ENCODE measurements around the gene RAB21.

Gene RAB21

GRCh38 chr12:71754461-71755145 lies at the start of gene RAB21:
Gene RAB21 (plus strand): TSS chr12:71754863. CDS start chr12:71755130, 267 bp downstream.
- Histone ChIP-seq H3K27ac (ENCODE audit: low read depth, low read length) (peak within 1 kb of the TSS; percentile 68), H3K27me3 (ENCODE audit: low read length) (no peaks in the 10 kb centered on the region), H2AFZ (ENCODE audit: low read depth, low read length, severe bottlenecking) (peak within 1 kb of the TSS; percentile 95), H3K79me2 (ENCODE audit: insufficient read depth, low read length) (peaks cover 46% of the 10 kb centered on the region), H3K9ac (ENCODE audit: low read length) (peak within 1 kb of the TSS; percentile 79), H3K4me2 (ENCODE audit: low read depth, low read length, poor library complexity, severe bottlenecking) (peak within 1 kb of the TSS; percentile 88), H4K20me1 (ENCODE audit: low read depth, low read length) (no peaks in the 10 kb centered on the region), H3K9me2 (replicated peaks; ENCODE audit: insufficient read depth, low read length) (no peaks in the 10 kb centered on the region), H3K9me3 (ENCODE audit: insufficient read depth, low read length) (peaks cover 7% of the 10 kb centered on the region; the same call in 1 of the 2 replicates), H3F3A (ENCODE audit: insufficient read depth) (no peaks in the 10 kb centered on the region), H3K4me3 (ENCODE audit: insufficient read depth, low read length, poor library complexity, severe bottlenecking) (peak within 1 kb of the TSS; percentile 85), H3K36me3 (ENCODE audit: low read length) (peaks cover 24% of the 10 kb centered on the region)
- TF ChIP-seq EZH2phosphoT487 (conservative IDR thresholded peaks at IDR 0.05; ENCODE audit: low read length): no peak
- TF ChIP-seq, protein P1, sequence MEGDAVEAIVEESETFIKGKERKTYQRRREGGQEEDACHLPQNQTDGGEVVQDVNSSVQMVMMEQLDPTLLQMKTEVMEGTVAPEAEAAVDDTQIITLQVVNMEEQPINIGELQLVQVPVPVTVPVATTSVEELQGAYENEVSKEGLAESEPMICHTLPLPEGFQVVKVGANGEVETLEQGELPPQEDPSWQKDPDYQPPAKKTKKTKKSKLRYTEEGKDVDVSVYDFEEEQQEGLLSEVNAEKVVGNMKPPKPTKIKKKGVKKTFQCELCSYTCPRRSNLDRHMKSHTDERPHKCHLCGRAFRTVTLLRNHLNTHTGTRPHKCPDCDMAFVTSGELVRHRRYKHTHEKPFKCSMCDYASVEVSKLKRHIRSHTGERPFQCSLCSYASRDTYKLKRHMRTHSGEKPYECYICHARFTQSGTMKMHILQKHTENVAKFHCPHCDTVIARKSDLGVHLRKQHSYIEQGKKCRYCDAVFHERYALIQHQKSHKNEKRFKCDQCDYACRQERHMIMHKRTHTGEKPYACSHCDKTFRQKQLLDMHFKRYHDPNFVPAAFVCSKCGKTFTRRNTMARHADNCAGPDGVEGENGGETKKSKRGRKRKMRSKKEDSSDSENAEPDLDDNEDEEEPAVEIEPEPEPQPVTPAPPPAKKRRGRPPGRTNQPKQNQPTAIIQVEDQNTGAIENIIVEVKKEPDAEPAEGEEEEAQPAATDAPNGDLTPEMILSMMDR (IDR thresholded peaks at IDR 0.05; ENCODE audit: insufficient read depth, low read length, poor library complexity, severe bottlenecking): no peak

DNA sequence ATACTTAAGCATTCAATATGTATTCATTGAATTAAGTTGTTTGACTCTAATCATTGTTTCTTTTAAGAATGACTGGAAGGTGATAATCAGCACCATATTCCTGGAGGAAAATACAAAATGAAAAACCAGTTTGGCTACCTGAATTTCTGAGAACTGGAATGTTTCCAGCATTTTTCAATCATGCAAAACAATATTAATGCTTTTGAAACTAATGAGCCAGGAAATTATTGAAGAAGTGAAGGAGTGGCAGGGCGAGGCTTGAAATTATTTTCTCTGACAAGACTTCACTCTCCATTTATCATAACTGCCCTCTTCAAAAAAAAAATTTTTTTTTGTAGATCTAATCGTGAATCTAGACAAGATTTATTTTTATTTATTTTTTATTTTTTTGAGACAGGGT lies 49.7 kb upstream of the RAB21 start:
- Histone ChIP-seq H3K9ac (ENCODE audit: low read length) (no peak overlapping the region), H3K4me3 (ENCODE audit: insufficient read depth, low read length, poor library complexity, severe bottlenecking) (no peak overlapping the region), H3K27ac (ENCODE audit: low read depth, low read length) (no peak overlapping the region), H3K9me2 (replicated peaks; ENCODE audit: insufficient read depth, low read length) (no peaks in the 10 kb centered on the region), H3K4me2 (ENCODE audit: low read depth, low read length, poor library complexity, severe bottlenecking) (no peak overlapping the region), H3K36me3 (ENCODE audit: low read length) (no peaks in the 10 kb centered on the region), H3F3A (ENCODE audit: insufficient read depth) (no peaks in the 10 kb centered on the region), H3K79me2 (ENCODE audit: insufficient read depth, low read length) (no peaks in the 10 kb centered on the region), H3K9me3 (ENCODE audit: insufficient read depth, low read length) (no peaks in the 10 kb centered on the region), H4K20me1 (ENCODE audit: low read depth, low read length) (no peaks in the 10 kb centered on the region), H3K27me3 (ENCODE audit: low read length) (no peaks in the 10 kb centered on the region), H2AFZ (ENCODE audit: low read depth, low read length, severe bottlenecking) (no peak overlapping the region)
- TF ChIP-seq EZH2phosphoT487 (conservative IDR thresholded peaks at IDR 0.05; ENCODE audit: low read length): no peak
- TF ChIP-seq, protein P1 (IDR thresholded peaks at IDR 0.05; ENCODE audit: insufficient read depth, low read length, poor library complexity, severe bottlenecking): no peak

DNA sequence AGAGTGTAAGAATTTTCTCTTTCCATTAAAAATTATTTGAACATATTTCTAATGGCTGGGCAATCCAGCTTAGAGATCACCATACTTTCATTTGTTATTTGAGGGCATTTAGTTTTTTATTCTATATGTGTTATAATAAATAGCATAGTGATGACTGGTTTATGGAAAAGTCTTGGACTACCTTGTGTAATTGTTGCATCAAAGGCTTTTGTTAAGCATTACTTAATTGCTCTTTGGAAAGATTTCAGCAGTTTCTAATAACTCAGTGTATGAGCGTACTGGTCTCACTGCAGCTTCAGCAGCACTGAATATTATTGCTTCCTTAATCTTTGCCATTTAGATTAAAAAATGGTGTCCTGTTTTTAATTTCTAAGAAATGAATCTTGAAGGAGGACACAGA lies 46.0 kb upstream of the RAB21 start:
- Histone ChIP-seq H3K9me3 (ENCODE audit: insufficient read depth, low read length) (peaks cover 12% of the 10 kb centered on the region; the same call in 1 of the 2 replicates), H4K20me1 (ENCODE audit: low read depth, low read length) (no peaks in the 10 kb centered on the region), H3K4me3 (ENCODE audit: insufficient read depth, low read length, poor library complexity, severe bottlenecking) (no peak overlapping the region), H3F3A (ENCODE audit: insufficient read depth) (no peaks in the 10 kb centered on the region), H3K79me2 (ENCODE audit: insufficient read depth, low read length) (no peaks in the 10 kb centered on the region), H3K9me2 (replicated peaks; ENCODE audit: insufficient read depth, low read length) (no peaks in the 10 kb centered on the region), H3K27ac (ENCODE audit: low read depth, low read length) (no peak overlapping the region), H3K4me2 (ENCODE audit: low read depth, low read length, poor library complexity, severe bottlenecking) (no peak overlapping the region), H3K9ac (ENCODE audit: low read length) (no peak overlapping the region), H3K36me3 (ENCODE audit: low read length) (no peaks in the 10 kb centered on the region), H2AFZ (ENCODE audit: low read depth, low read length, severe bottlenecking) (no peak overlapping the region), H3K27me3 (ENCODE audit: low read length) (no peaks in the 10 kb centered on the region)
- TF ChIP-seq EZH2phosphoT487 (conservative IDR thresholded peaks at IDR 0.05; ENCODE audit: low read length): no peak
- TF ChIP-seq, protein P1 (IDR thresholded peaks at IDR 0.05; ENCODE audit: insufficient read depth, low read length, poor library complexity, severe bottlenecking): no peak
